ENCODE measurements around the gene GNAQ. TPM values are rescaled to one million over a fixed set of nuclear protein-coding genes. Genes with fewer than 3 reads are reported as not detected.

The GNAQ gene
- total RNA-seq, 4 donors from 2014 or later, result 13.1 to 19.7 (median 16.4) TPM

GRCh38 chr9:78014776-78015175 lies 16.8 kb downstream of the GNAQ start:
- WGBS, 2 donors, result 88 to 91% methylated on average over 6 of the region's 6 CpGs
- no peak for DNase-seq (ENCODE audit: low spot score in 2 of 2)
- intact Hi-C loops (cut with DNase I; ENCODE audit: low total_unique reads), result no loop called here
- TF ChIP-seq CTCF (IDR thresholded peaks at IDR 0.05) (no peak), POLR2A (IDR thresholded peaks at IDR 0.05) (no peak)
- H3K4me3 ChIP-seq (ENCODE audit: low read depth, poor library complexity, severe bottlenecking), result no peak overlapping the region

- intact Hi-C loops (cut with DNase I; ENCODE audit: low total_unique reads), result no loop called here
- TF ChIP-seq CTCF (IDR thresholded peaks at IDR 0.05) (no peak), POLR2A (IDR thresholded peaks at IDR 0.05) (no peak)
- WGBS, 2 donors, result 88 to 95% methylated on average over 1 of the region's 1 CpG
- DNase-seq (ENCODE audit: low spot score in 2 of 2), result no peak
- no peak overlapping the region for H3K4me3 ChIP-seq (ENCODE audit: low read depth, poor library complexity, severe bottlenecking)
Measured at GRCh38 chr9:78013934-78014333, 17.7 kb downstream of the GNAQ start.

- intact Hi-C loops (cut with DNase I; ENCODE audit: low total_unique reads), result no loop called here
- no peak overlapping the region for H3K4me3 ChIP-seq (ENCODE audit: low read depth, poor library complexity, severe bottlenecking)
- TF ChIP-seq POLR2A (IDR thresholded peaks at IDR 0.05) (no peak), CTCF (IDR thresholded peaks at IDR 0.05) (no peak)
- DNase-seq (ENCODE audit: low spot score in 2 of 2), result no peak
Measured at GRCh38 chr9:78011049-78011448, 20.6 kb downstream of the GNAQ start.

- TF ChIP-seq CTCF (IDR thresholded peaks at IDR 0.05), result no peak
- TF ChIP-seq POLR2A (IDR thresholded peaks at IDR 0.05), result no peak
- intact Hi-C loops (cut with DNase I; ENCODE audit: low total_unique reads), result no loop called here
- no peak for DNase-seq (ENCODE audit: low spot score in 2 of 2)
- no peak overlapping the region for H3K4me3 ChIP-seq (ENCODE audit: low read depth, poor library complexity, severe bottlenecking)
- WGBS, 2 donors, result 57 to 74% methylated on average over 5 of the region's 5 CpGs
Measured at GRCh38 chr9:78010445-78010844, 21.2 kb downstream of the GNAQ start.

- 84 to 93% methylated on average over 4 of the region's 4 CpGs for WGBS, 2 donors
Measured at GRCh38 chr9:78009186-78009585, 22.4 kb downstream of the GNAQ start.

More at GRCh38 chr9:78009186-78009585, 22.4 kb downstream of the GNAQ start:
- no peak for DNase-seq (ENCODE audit: low spot score in 2 of 2)
- no peak overlapping the region for H3K4me3 ChIP-seq (ENCODE audit: low read depth, poor library complexity, severe bottlenecking)
- intact Hi-C loops (cut with DNase I; ENCODE audit: low total_unique reads), result no loop called here
- TF ChIP-seq CTCF (IDR thresholded peaks at IDR 0.05) (no peak), POLR2A (IDR thresholded peaks at IDR 0.05) (no peak)

Data from lower leg skin (tissue), 4 donors.